ENCODE results near the gene HIF3A.

The HIF3A gene

DNA sequence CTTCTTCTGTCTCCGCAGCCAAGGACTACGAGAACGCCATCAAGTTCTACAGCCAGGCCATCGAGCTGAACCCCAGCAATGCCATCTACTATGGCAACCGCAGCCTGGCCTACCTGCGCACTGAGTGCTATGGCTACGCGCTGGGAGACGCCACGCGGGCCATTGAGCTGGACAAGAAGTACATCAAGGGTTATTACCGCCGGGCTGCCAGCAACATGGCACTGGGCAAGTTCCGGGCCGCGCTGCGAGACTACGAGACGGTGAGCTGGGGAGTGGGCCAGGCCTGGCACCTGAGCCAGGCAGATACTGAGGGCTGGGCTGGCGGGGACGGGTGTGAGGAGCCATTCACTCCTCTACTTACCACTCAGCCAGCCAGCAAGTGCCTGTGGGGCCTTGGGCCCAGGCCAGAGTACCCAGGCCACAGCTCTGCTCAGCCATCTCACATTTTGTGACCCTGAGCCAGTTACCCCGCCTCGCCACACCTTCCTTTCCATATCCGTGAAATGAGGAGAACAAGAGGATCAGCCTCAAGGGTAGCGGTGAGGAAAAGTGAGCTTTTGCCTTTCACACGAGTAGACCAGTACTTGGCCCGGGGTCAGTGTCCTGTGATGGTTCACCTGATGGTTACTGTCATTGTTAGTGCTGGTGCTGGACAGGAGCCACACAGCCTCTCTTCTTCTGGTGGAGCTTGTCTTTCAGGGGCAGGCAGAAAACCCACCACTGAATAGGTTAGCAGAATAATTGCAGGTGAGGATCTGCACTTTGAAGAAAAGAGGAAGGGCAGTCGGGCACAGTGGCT, 57.1 kb downstream of the HIF3A start:
- Histone ChIP-seq H3K27me3 (ENCODE audit: control insufficient read depth, insufficient read depth, low read length) (no peaks in the 10 kb centered on the region), H3K36me3 (ENCODE audit: control insufficient read depth, insufficient read depth, low read length) (peaks cover 7% of the 10 kb centered on the region), H3K4me3 (ENCODE audit: low read length) (no peak overlapping the region), H3K9ac (ENCODE audit: low read length) (no peak overlapping the region), H3K9me3 (ENCODE audit: control insufficient read depth, low read length) (no peaks in the 10 kb centered on the region), H3K4me1 (ENCODE audit: control insufficient read depth, insufficient read depth, low read length) (peaks cover 64% of the 10 kb centered on the region)

DNA sequence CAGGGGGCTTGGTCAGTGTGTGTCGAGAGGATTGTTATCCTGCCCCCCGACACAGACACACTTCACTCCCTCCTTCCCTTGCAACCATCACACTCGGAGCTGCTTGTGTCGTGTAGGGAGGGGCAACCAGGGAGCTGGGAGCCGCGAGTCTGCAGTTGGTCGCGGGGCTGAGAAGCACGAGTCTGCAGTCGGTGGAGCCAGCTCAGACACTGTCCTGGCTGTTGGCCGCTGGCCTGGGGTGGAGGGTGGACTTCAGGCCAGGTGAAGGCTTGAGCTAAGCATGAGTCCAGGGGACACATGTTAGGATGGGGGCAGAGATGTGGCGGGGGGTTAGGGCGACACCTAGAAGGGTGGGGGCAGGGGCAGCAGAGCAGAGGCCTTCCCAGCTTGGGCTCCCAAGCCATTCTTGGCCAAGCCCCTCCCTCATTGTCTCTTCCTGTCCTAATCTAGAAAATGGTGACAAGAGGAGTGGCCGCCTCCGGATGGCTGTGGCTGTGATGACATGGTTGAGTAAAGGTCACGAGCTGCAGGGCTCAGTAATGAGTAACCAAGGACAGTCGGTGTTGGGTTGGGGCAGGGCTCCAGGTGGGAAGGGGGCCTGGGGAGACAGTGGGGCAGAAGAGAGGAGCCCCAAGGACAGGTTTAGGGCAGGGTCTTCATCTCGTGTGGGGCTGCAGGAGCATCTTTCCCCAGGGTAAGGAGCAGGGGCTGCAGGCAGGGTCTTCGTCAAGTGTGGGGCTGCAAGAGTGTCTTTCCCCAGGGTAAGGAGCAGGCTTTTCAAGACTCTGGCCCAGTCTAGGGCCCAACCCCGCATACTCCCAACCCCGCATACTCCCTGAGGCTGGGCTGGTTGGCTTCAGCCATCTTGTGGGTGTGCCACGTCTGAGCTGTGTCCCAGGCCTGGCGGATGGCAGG, 58.6 kb downstream of the HIF3A start:
- H3K4me1 ChIP-seq (ENCODE audit: control insufficient read depth, insufficient read depth, low read length) = peaks cover 51% of the 10 kb centered on the region
- no peak overlapping the region for H3K9ac ChIP-seq (ENCODE audit: low read length)
- H3K9me3 ChIP-seq (ENCODE audit: control insufficient read depth, low read length) = no peaks in the 10 kb centered on the region
- no peak overlapping the region for H3K4me3 ChIP-seq (ENCODE audit: low read length)
- peaks cover 7% of the 10 kb centered on the region for H3K36me3 ChIP-seq (ENCODE audit: control insufficient read depth, insufficient read depth, low read length)
- no peaks in the 10 kb centered on the region for H3K27me3 ChIP-seq (ENCODE audit: control insufficient read depth, insufficient read depth, low read length)

DNA sequence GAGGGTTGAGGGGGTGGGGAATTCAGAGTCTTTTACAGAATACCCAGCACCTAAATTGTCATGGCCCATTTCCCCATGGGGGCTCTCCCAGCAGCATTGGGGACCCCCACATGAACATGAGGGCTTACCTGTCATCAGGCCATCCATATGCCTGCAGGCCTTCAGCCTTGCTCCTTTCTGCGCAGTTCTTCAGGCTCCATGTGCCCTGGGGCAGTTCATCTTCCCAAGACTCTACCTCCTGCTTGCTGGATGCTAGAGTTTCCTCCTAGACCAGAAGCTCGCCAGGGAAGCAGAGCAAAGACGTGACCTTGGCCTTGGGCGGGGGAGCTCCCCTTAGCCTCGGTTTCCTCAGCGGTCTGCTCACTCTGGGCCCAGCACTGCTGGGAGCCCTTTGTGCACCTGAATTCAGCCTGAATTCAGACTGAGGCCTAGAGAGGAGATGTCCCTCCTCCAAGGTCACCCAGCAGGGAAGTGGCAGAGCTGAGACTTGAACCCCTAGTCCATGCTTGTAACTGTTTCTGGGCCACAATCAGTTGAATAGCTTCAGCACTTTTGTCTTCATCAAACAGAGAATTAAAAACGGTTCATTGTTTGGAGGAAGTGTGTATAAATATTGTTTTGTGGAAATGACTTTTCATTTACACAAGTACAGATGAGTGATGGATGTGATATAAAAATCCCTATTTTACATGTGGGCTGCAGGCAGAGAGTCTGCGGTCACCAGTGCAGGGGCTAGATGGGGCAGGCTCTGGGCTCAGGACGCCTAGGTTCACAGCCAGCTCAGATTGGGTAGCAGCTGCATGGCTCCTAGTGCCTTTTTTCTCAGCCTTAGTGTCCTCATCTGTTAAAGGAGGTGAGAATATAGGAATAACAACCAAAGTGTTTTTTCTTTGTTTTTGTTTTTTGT, 59.6 kb downstream of the HIF3A start:
- Histone ChIP-seq H3K9me3 (ENCODE audit: control insufficient read depth, low read length) (no peaks in the 10 kb centered on the region), H3K9ac (ENCODE audit: low read length) (no peak overlapping the region), H3K4me3 (ENCODE audit: low read length) (no peak overlapping the region), H3K4me1 (ENCODE audit: control insufficient read depth, insufficient read depth, low read length) (peaks cover 42% of the 10 kb centered on the region), H3K36me3 (ENCODE audit: control insufficient read depth, insufficient read depth, low read length) (peaks cover 7% of the 10 kb centered on the region), H3K27me3 (ENCODE audit: control insufficient read depth, insufficient read depth, low read length) (no peaks in the 10 kb centered on the region)

DNA sequence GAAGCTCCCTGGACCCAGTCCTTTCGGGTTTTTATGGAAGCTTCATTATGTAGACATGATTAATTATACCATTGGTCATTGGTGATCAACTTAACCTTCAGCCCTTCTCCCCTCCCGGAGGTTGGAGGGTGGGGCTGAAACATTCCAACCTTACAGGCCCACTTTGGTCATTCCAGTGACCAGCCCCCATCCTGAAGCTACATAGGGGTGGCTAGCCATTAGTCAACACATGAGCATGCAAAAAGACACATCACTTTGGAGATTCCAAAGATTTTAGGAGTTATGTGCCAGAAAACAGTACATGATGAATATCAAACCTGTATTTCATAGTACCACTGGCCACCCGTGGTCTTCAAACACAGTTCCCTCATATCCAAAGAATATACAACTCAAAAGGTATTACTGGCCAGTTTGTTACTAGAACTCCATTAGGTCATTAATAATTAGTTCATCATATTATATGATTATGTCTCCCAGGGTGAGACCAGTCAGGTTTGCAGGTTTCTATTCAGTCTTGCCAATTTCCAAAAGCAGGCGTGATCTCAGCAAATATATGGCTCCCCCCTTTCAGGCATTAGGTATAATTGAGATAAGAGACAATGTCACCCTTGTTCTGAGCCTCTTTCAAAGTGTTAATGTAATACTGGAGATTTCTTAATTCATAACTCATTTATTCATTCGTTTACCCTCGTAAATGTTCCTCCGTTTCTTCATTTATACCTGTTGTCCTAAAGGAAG, 61.2 kb downstream of the HIF3A start:
- Histone ChIP-seq H3K9ac (ENCODE audit: low read length) (no peak overlapping the region), H3K36me3 (ENCODE audit: control insufficient read depth, insufficient read depth, low read length) (peaks cover 7% of the 10 kb centered on the region), H3K4me3 (ENCODE audit: low read length) (no peak overlapping the region), H3K27me3 (ENCODE audit: control insufficient read depth, insufficient read depth, low read length) (no peaks in the 10 kb centered on the region), H3K4me1 (ENCODE audit: control insufficient read depth, insufficient read depth, low read length) (peaks cover 33% of the 10 kb centered on the region), H3K9me3 (ENCODE audit: control insufficient read depth, low read length) (no peaks in the 10 kb centered on the region)

DNA sequence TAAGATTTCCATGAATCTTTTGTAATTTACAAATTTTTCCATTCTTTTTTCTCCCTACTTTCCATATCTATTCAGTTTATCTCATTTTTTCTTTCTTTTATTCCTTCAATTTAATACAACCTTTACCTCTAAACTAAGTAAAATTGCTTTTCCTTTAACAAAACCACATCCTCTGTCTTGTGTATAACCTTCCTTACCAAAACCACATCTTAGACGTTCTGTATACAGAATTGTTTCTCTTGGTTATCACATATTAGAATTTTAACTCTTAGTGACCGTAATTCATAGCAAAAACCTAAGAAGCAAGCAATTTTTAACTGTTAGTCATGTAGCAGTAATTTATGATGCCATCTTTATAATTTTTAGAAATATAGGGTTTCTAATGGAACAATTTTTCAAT, 65.1 kb downstream of the HIF3A start:
- Histone ChIP-seq H3K4me1 (ENCODE audit: control insufficient read depth, insufficient read depth, low read length) (peaks cover 13% of the 10 kb centered on the region), H3K36me3 (ENCODE audit: control insufficient read depth, insufficient read depth, low read length) (no peaks in the 10 kb centered on the region), H3K9me3 (ENCODE audit: control insufficient read depth, low read length) (no peaks in the 10 kb centered on the region), H3K4me3 (ENCODE audit: low read length) (no peak overlapping the region), H3K27me3 (ENCODE audit: control insufficient read depth, insufficient read depth, low read length) (no peaks in the 10 kb centered on the region), H3K9ac (ENCODE audit: low read length) (no peak overlapping the region)

DNA sequence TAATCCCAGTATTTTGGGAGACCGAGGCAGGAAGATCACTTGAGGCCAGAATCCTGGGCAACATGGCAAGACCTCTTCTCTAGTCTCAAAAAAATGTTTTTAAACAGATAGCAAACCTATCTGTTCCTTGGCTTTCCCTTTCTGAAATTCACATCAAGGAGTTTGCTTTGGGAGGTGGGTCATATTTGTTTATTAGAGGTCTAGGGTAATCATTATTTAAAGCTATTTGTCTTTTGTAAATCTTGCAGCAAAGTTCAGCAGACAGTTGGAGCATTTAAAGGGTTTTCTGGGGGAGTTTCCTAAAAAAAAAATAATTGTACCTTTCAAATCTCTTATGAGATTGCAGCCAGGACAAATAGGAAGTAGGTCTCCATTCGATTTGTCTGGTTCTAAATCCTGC, 67.5 kb downstream of the HIF3A start:
- no peaks in the 10 kb centered on the region for H3K36me3 ChIP-seq (ENCODE audit: control insufficient read depth, insufficient read depth, low read length)
- H3K9me3 ChIP-seq (ENCODE audit: control insufficient read depth, low read length) = no peaks in the 10 kb centered on the region
- H3K27me3 ChIP-seq (ENCODE audit: control insufficient read depth, insufficient read depth, low read length) = no peaks in the 10 kb centered on the region
- H3K4me1 ChIP-seq (ENCODE audit: control insufficient read depth, insufficient read depth, low read length) = no peaks in the 10 kb centered on the region
- no peak overlapping the region for H3K4me3 ChIP-seq (ENCODE audit: low read length)
- H3K9ac ChIP-seq (ENCODE audit: low read length) = no peak overlapping the region

DNA sequence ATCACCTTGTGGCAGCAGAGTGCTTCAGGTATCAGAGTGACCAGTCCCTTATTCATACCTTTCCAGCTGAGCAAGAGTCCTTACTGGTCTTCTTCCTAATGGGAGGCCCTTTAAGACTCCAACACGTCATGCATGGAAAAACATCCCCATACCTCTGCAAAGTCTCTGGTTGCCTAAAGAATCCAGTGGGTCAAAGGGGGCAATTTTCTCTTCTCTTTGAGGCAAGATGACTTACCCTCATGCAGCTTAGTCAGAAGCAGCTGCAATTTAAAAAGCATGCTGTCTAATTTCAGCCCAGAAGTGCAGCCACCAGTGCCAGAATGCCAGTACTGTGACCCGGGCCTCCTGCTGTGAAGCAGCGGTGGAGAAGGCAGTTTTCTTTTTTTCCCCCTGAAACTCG, 68.7 kb downstream of the HIF3A start:
- no peaks in the 10 kb centered on the region for H3K9me3 ChIP-seq (ENCODE audit: control insufficient read depth, low read length)
- no peaks in the 10 kb centered on the region for H3K4me1 ChIP-seq (ENCODE audit: control insufficient read depth, insufficient read depth, low read length)
- H3K36me3 ChIP-seq (ENCODE audit: control insufficient read depth, insufficient read depth, low read length) = no peaks in the 10 kb centered on the region
- H3K9ac ChIP-seq (ENCODE audit: low read length) = no peak overlapping the region
- no peaks in the 10 kb centered on the region for H3K27me3 ChIP-seq (ENCODE audit: control insufficient read depth, insufficient read depth, low read length)
- H3K4me3 ChIP-seq (ENCODE audit: low read length) = no peak overlapping the region

DNA sequence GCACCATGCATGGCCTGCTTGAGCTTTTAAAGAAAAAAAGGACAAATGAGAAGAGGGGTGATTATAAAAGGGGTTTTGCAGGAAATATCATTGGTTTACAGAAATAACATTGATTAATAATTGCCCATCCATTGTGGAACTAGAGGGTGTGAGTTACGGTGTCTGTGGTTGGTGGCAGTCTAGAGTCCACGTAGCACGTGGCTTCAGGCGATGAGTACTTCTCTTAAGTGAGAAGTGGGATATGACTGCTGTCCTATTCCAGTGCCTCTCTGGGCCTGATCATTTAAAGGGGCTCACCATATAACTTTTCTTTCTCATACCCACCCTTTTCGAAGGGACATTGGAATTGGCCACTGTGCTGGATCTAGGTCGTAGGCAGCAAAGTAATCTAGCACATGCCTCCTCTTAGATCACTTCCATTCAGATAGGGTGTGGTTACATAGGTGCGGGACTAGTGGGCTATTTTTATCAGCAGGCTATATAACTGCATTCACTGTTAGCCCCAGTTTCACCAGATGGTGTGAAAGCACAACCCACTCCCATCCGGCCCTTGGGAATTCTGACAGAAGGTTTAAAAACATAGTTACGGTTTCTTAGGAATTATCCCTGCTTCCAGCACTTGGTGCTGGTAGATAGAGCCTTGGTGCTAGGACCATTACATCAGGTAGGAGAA, 69.9 kb downstream of the HIF3A start:
- Histone ChIP-seq H3K4me1 (ENCODE audit: control insufficient read depth, insufficient read depth, low read length) (peaks cover 7% of the 10 kb centered on the region), H3K36me3 (ENCODE audit: control insufficient read depth, insufficient read depth, low read length) (no peaks in the 10 kb centered on the region), H3K9me3 (ENCODE audit: control insufficient read depth, low read length) (no peaks in the 10 kb centered on the region), H3K4me3 (ENCODE audit: low read length) (no peak overlapping the region), H3K9ac (ENCODE audit: low read length) (no peak overlapping the region), H3K27me3 (ENCODE audit: control insufficient read depth, insufficient read depth, low read length) (no peaks in the 10 kb centered on the region)

DNA sequence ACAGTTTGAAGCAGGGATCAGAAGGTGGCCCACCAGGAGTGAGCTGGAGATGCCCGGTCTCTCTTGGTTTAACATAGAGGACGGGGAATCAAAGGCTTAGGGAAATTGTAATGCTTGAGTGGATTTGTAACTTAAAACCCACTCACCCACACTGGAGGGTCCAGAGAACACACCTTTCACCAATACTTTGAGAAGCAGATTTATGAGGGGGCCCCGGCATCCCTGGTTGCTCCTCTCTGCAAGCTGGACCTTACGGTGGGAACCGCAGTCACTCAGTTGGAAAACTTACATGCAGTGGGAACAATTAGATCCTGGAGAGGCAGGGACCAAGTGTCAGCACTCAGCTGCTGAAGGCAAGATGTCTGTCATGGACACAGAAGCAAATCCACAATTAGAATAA, 70.6 kb downstream of the HIF3A start:
- Histone ChIP-seq H3K9ac (ENCODE audit: low read length) (no peak overlapping the region), H3K9me3 (ENCODE audit: control insufficient read depth, low read length) (no peaks in the 10 kb centered on the region), H3K36me3 (ENCODE audit: control insufficient read depth, insufficient read depth, low read length) (no peaks in the 10 kb centered on the region), H3K4me1 (ENCODE audit: control insufficient read depth, insufficient read depth, low read length) (peaks cover 9% of the 10 kb centered on the region), H3K27me3 (ENCODE audit: control insufficient read depth, insufficient read depth, low read length) (no peaks in the 10 kb centered on the region), H3K4me3 (ENCODE audit: low read length) (no peak overlapping the region)

DNA sequence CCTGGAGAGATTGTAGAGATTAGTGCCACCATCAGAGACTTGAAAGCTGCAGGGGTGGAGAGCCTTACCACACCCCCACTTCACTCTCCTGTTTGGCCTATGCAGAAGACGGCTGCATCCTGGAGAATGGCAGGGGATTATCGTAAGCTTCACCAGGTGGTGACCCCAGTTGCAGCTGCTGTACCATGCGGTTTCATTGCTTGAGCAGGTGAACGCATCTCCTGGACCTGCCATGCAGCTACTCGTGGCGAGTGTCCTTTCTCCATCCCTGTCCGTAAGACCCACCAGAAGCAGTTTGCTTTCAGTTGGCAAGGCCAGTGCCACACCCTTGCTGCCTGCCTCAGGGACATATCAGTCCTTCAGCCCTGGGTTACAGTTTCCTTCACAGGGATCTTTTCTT, 71.3 kb downstream of the HIF3A start:
- no peaks in the 10 kb centered on the region for H3K27me3 ChIP-seq (ENCODE audit: control insufficient read depth, insufficient read depth, low read length)
- H3K4me3 ChIP-seq (ENCODE audit: low read length) = no peak overlapping the region
- no peaks in the 10 kb centered on the region for H3K9me3 ChIP-seq (ENCODE audit: control insufficient read depth, low read length)
- H3K9ac ChIP-seq (ENCODE audit: low read length) = no peak overlapping the region
- peaks cover 15% of the 10 kb centered on the region for H3K4me1 ChIP-seq (ENCODE audit: control insufficient read depth, insufficient read depth, low read length)
- H3K36me3 ChIP-seq (ENCODE audit: control insufficient read depth, insufficient read depth, low read length) = no peaks in the 10 kb centered on the region

DNA sequence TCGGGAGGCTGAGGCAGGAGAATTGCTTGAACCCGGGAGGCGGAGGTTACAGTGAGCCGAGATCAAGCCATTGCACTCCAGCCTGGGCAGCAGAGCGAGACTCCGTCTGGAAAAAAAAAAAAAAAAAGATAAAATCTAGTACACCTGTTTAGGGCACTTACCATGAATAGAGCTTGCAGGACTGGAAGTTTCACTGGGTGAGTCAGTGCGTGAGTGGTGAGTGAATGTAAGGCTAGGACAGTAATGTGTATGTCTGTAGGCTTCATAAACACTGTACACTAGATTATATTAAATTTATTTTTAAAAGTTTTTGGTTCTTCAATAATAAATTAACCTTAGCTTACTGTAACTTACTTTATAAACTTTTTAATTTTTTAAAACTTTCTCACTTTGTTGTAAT, 73.0 kb downstream of the HIF3A start:
- Histone ChIP-seq H3K4me3 (ENCODE audit: low read length) (no peak overlapping the region), H3K27me3 (ENCODE audit: control insufficient read depth, insufficient read depth, low read length) (no peaks in the 10 kb centered on the region), H3K9me3 (ENCODE audit: control insufficient read depth, low read length) (no peaks in the 10 kb centered on the region), H3K36me3 (ENCODE audit: control insufficient read depth, insufficient read depth, low read length) (no peaks in the 10 kb centered on the region), H3K9ac (ENCODE audit: low read length) (no peak overlapping the region), H3K4me1 (ENCODE audit: control insufficient read depth, insufficient read depth, low read length) (peaks cover 31% of the 10 kb centered on the region)

All from mucosa of stomach (tissue), 1 donor.